Keratinocyte (primary cell): ENCODE results near the gene TUSC7. TPM values are rescaled to one million over a fixed set of nuclear protein-coding genes. Genes with fewer than 3 reads are reported as not detected.

Experiments
- DNase-seq: peaks from one replicate; pipeline ENCODE4 v3.0.0-alpha.2; 2011; ENCODE audit warnings: low read depth, missing footprints, low spot score
- FAIRE-seq: peaks from 2 replicates; lab custom pipeline; 2011; peaks lifted over from hg19 to GRCh38; lab: Jason Lieb, UNC
- H2AFZ ChIP-seq: 2 replicates; pipeline ENCODE4 v1.6.0; 2012; ENCODE audit warnings: low read length, control low read depth, inconsistent platforms; ENCODE audit not compliant: control insufficient read depth
- H3K27ac ChIP-seq: 2 replicates; pipeline ENCODE4 v1.5.1; 2011; ENCODE audit warnings: low read length; ENCODE audit not compliant: control insufficient read depth, insufficient read depth
- H3K27me3 ChIP-seq: 3 replicates; pipeline ENCODE4 v1.6.0; 2011; ENCODE audit warnings: low read length; ENCODE audit not compliant: control insufficient read depth, insufficient read depth; ENCODE audit errors: extremely low read depth
- H3K36me3 ChIP-seq, 2 experiments: 2 replicates in 1 of 2; 3 replicates in 1 of 2; pipeline ENCODE4 v1.5.1; 2011; ENCODE audit warnings: low read length in 2 of 2, mild to moderate bottlenecking in 1 of 2; ENCODE audit not compliant: control insufficient read depth in 2 of 2, insufficient read depth in 2 of 2; ENCODE audit errors: extremely low read depth in 1 of 2
- H3K4me1 ChIP-seq: 3 replicates; pipeline ENCODE4 v1.5.1; 2011; ENCODE audit warnings: low read length; ENCODE audit not compliant: control insufficient read depth, insufficient read depth; ENCODE audit errors: extremely low read depth
- H3K4me2 ChIP-seq: 3 replicates; pipeline ENCODE4 v1.6.0; 2011; ENCODE audit warnings: low read depth, low read length; ENCODE audit not compliant: control insufficient read depth, insufficient read depth; ENCODE audit errors: extremely low read depth
- H3K4me3 ChIP-seq, 3 experiments: fragments of 200-600 bp in 1 of 3; sonication (generic) in 1 of 3; 2 replicates in 2 of 3; 3 replicates in 1 of 3; pipeline ENCODE4 v1.5.1; 2011 to 2016; ENCODE audit warnings: low read length in 3 of 3, mild to moderate bottlenecking in 3 of 3, control low read depth in 2 of 3, inconsistent platforms in 1 of 3, low read depth in 1 of 3, mixed read lengths in 1 of 3, mixed run types in 1 of 3, moderate library complexity in 1 of 3; ENCODE audit not compliant: control insufficient read depth in 2 of 3, insufficient read depth in 2 of 3; ENCODE audit errors: extremely low read depth in 1 of 3
- H3K79me2 ChIP-seq: 2 replicates; pipeline ENCODE4 v1.6.0; 2012; ENCODE audit warnings: low read length; ENCODE audit not compliant: control insufficient read depth, insufficient read depth
- H3K9ac ChIP-seq: 3 replicates; pipeline ENCODE4 v1.6.0; 2011; ENCODE audit warnings: low read length; ENCODE audit not compliant: control insufficient read depth, insufficient read depth; ENCODE audit errors: extremely low read depth
- H3K9me1 ChIP-seq: 3 replicates; pipeline ENCODE4 v1.6.0; 2011; ENCODE audit warnings: low read length; ENCODE audit not compliant: control insufficient read depth, insufficient read depth; ENCODE audit errors: extremely low read depth
- H3K9me3 ChIP-seq: 2 replicates; pipeline ENCODE4 v1.5.1; 2012; ENCODE audit warnings: low read depth, low read length; ENCODE audit not compliant: control insufficient read depth
- H4K20me1 ChIP-seq: 3 replicates; pipeline ENCODE4 v1.6.0; 2011; ENCODE audit warnings: low read length; ENCODE audit not compliant: control insufficient read depth, insufficient read depth; ENCODE audit errors: extremely low read depth
- CTCF ChIP-seq, 3 experiments: IDR thresholded peaks in 1 of 3; conservative IDR thresholded peaks in 1 of 3; optimal IDR thresholded peaks in 1 of 3; 2 replicates in 2 of 3; 3 replicates in 1 of 3; pipeline versions ENCODE3 to v1.5.1; 2011; ENCODE audit warnings: low read length in 3 of 3, mild to moderate bottlenecking in 3 of 3, moderate library complexity in 2 of 3, control low read depth in 1 of 3, inconsistent platforms in 1 of 3; ENCODE audit not compliant: insufficient read depth in 2 of 3; ENCODE audit errors: extremely low read depth in 1 of 3
- EZH2 ChIP-seq: IDR thresholded peaks from one replicate; pipeline ENCODE4 v1.6.1; 2012; ENCODE audit warnings: inconsistent platforms, mild to moderate bottlenecking, low read length, moderate library complexity
- dilution Hi-C: fragments of 300-500 bp; cut with MboI; formaldehyde crosslinking; loops from one replicate; pipeline ENCODE4 v1.7.0; 2020; ENCODE audit warnings: low sequenced_read_pairs; ENCODE audit not compliant: extremely low pct_ligation_motif_present
- polyA plus RNA-seq, 5 experiments: library from polyadenylated mRNA; depleted of rRNA in 3 of 5; stranded (reverse) in 3 of 5; stranded (forward) in 1 of 5; unstranded in 1 of 5; fragments of >200 nt; gene quantifications; 1 replicate in 1 of 5; 2 replicates in 3 of 5; 3 replicates in 1 of 5; pipeline versions ENCODE4 v1.2.1 to v1.2.3, GENCODE V29; 2011 to 2012; ENCODE audit warnings: missing spikeins in 2 of 5, low read depth in 1 of 5, low replicate concordance in 1 of 5

The TUSC7 gene
- polyA plus RNA-seq, 1 donor (not counting 4 experiments of a cell fraction or from before 2014, with no cell fraction given) = not detected

- Histone ChIP-seq H4K20me1 (no peaks in the 10 kb centered on the region), H3K9me1 (no peaks in the 10 kb centered on the region), H3K4me2 (no peak overlapping the region), H3K36me3 (no peaks in the 10 kb centered on the region), H3K79me2 (no peaks in the 10 kb centered on the region), H3K27me3 (no peaks in the 10 kb centered on the region), H3K9me3 (no peaks in the 10 kb centered on the region), H2AFZ (no peak overlapping the region), H3K9ac (no peak overlapping the region), H3K4me3 (no peak overlapping the region), H3K4me1 (no peaks in the 10 kb centered on the region), H3K27ac (no peak overlapping the region)
- no peak for DNase-seq
- FAIRE-seq = no peak
- dilution Hi-C loops = loop anchor here (25.0 kb wide), 1 partner anchor 128 kb away; no protein-coding TSS in a partner anchor
- TF ChIP-seq CTCF (optimal IDR thresholded peaks at IDR 0.05 in 1 of 3, IDR thresholded peaks at IDR 0.05 in 1 of 3, conservative IDR thresholded peaks at IDR 0.05 in 1 of 3; ENCODE audit: extremely low read depth in 1 of 3, insufficient read depth in 2 of 3, low read length in 3 of 3) = no peak
- TF ChIP-seq EZH2 = no peak
Observed at GRCh38 chr3:116740293-116740692, 30.7 kb downstream of the TUSC7 start.

- Histone ChIP-seq H3K27ac (no peak overlapping the region), H2AFZ (no peak overlapping the region), H3K27me3 (no peaks in the 10 kb centered on the region), H4K20me1 (no peaks in the 10 kb centered on the region), H3K36me3 (no peaks in the 10 kb centered on the region), H3K79me2 (no peaks in the 10 kb centered on the region), H3K9me1 (no peaks in the 10 kb centered on the region), H3K4me2 (no peak overlapping the region), H3K4me1 (no peaks in the 10 kb centered on the region), H3K4me3 (no peak overlapping the region), H3K9ac (no peak overlapping the region), H3K9me3 (no peaks in the 10 kb centered on the region)
- dilution Hi-C loops = loop anchor here (25.0 kb wide), 1 partner anchor 129 kb away; no protein-coding TSS in a partner anchor
- DNase-seq (no peak), FAIRE-seq (no peak)
- TF ChIP-seq CTCF (optimal IDR thresholded peaks at IDR 0.05 in 1 of 3, IDR thresholded peaks at IDR 0.05 in 1 of 3, conservative IDR thresholded peaks at IDR 0.05 in 1 of 3; ENCODE audit: extremely low read depth in 1 of 3, insufficient read depth in 2 of 3, low read length in 3 of 3) = no peak
- no peak for TF ChIP-seq EZH2
Observed at GRCh38 chr3:116741467-116741866, 31.9 kb downstream of the TUSC7 start.
